ENCODE results near the gene CCNK. TPM values are rescaled to one million over a fixed set of nuclear protein-coding genes. Genes with fewer than 3 reads are reported as not detected.

The CCNK gene
- total and polyA plus RNA-seq, 10 of the 15 experiments (the other 5 are each of a cell fraction or from before 2014, with no cell fraction given): 10.8 to 88.0 (median 22.5) TPM

GRCh38 chr14:99516156-99516870 is 35.1 kb downstream of the CCNK start:
- H4K20me1 ChIP-seq (ENCODE audit: control insufficient read depth, insufficient read depth): no peaks in the 10 kb centered on the region
- ChIA-PET CTCF (interaction anchor here (0.7 to 1.0 kb wide), 2 partner anchors 89 to 112 kb away, joined by 4 to 5 read pairs; no protein-coding TSS in a partner anchor), SMC1A (ENCODE audit: uncharacterized antibody, unreplicated experiment) (no interaction called here), RAD21 (ENCODE audit: unreplicated experiment) (interaction anchor here (0.8 kb wide), 1 partner anchor 168 kb away, joined by 3 read pairs; the partner anchor contains the start of gene CYP46A1), POLR2A (no interaction called here)
- no peak overlapping the region for H3K9ac ChIP-seq (ENCODE audit: control insufficient read depth, insufficient read depth, low read length)
- FAIRE-seq (no peak), DNase-seq (ENCODE audit: low read depth, low spot score) (no peak), ATAC-seq (no peak)
- no TSS peak for BruUV-seq (replicated peaks)
- no peak overlapping the region for H3K4me3 ChIP-seq
- no peak overlapping the region for H2AFZ ChIP-seq (ENCODE audit: control insufficient read depth, low read depth, low read length)
- no peak overlapping the region for H3K27ac ChIP-seq (ENCODE audit: control insufficient read depth, insufficient read depth)
- in situ Hi-C loops (cut with MboI) (no loop called here), intact Hi-C loops (cut with micrococcal nuclease; ENCODE audit: unreplicated experiment) (no loop called here)
- no peaks in the 10 kb centered on the region for H3K9me3 ChIP-seq (replicated peaks; ENCODE audit: control insufficient read depth, insufficient read depth, low read length)
- 50% methylated on average over 24 of the region's 24 CpGs for WGBS (ENCODE audit: insufficient coverage, insufficient replicate concordance, low lambda C conversion rate, missing lambda C conversion rate)
- no peaks in the 10 kb centered on the region for H3K4me1 ChIP-seq (ENCODE audit: control insufficient read depth, insufficient read depth, low read length)
- peaks cover 0 to 5% of the 10 kb centered on the region in 2 experiments; a peak in 2 of 4 replicates for H3K36me3 ChIP-seq (ENCODE audit: control insufficient read depth in 2 of 2, insufficient read depth in 2 of 2, low read length in 1 of 2)
- H3K4me2 ChIP-seq (ENCODE audit: control insufficient read depth, insufficient read depth): no peak overlapping the region
- no peaks in the 10 kb centered on the region for H3K79me2 ChIP-seq (ENCODE audit: control insufficient read depth, insufficient read depth, low read length)
- no peaks in the 10 kb centered on the region for H3K27me3 ChIP-seq (replicated peaks in 1 of 2; ENCODE audit: control insufficient read depth in 2 of 2, insufficient read depth in 2 of 2, low read length in 1 of 2)
- TF ChIP-seq, protein P1, sequence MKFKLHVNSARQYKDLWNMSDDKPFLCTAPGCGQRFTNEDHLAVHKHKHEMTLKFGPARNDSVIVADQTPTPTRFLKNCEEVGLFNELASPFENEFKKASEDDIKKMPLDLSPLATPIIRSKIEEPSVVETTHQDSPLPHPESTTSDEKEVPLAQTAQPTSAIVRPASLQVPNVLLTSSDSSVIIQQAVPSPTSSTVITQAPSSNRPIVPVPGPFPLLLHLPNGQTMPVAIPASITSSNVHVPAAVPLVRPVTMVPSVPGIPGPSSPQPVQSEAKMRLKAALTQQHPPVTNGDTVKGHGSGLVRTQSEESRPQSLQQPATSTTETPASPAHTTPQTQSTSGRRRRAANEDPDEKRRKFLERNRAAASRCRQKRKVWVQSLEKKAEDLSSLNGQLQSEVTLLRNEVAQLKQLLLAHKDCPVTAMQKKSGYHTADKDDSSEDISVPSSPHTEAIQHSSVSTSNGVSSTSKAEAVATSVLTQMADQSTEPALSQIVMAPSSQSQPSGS (IDR thresholded peaks at IDR 0.05; ENCODE audit: low read length): no peak
- no peak for TF ChIP-seq MLLT1 (IDR thresholded peaks at IDR 0.05)
- TF ChIP-seq MYB (IDR thresholded peaks at IDR 0.05; ENCODE audit: borderline replicate concordance, low read depth, low read length): no peak
- TF ChIP-seq POLR2AphosphoS5 (IDR thresholded peaks at IDR 0.05; ENCODE audit: low read length): peak; percentile 6; the same call in 1 of the 2 replicates
- no peak for TF ChIP-seq HDAC6 (IDR thresholded peaks at IDR 0.05; ENCODE audit: unreplicated experiment)
- TF ChIP-seq KLF5 (IDR thresholded peaks at IDR 0.05; ENCODE audit: partially characterized antibody): no peak
- no peak for TF ChIP-seq NR2C1 (IDR thresholded peaks at IDR 0.05)
- TF ChIP-seq RCOR1 (conservative IDR thresholded peaks at IDR 0.05; ENCODE audit: low read depth, low read length): no peak

All from GM12878 (cell line).